Caco-2 (cell line): ENCODE data around the gene KIFBP. TPM values are rescaled to one million over a fixed set of nuclear protein-coding genes. Genes with fewer than 3 reads are reported as not detected.

Source experiments
- BruUV-seq: library from RNA; stranded (reverse); fragments of 400-500 nt; replicated peaks from 2 replicates; lab custom pipeline; 2021; lab: Mats Ljungman, UMichigan
- CTCF ChIA-PET: fragments of 300-600 bp; sonication (Branson Sonifier 250); formaldehyde crosslinking; loops from one replicate; lab custom pipeline; 2022; ENCODE audit warnings: antibody characterized with exemption; lab: Charles Lee
- POLR2A ChIA-PET: fragments of 300-600 bp; sonication (Branson Sonifier 250); formaldehyde crosslinking; loops from one replicate; lab custom pipeline; 2022; ENCODE audit warnings: antibody characterized with exemption; lab: Charles Lee
- DNase-seq, 2 experiments: peaks; one replicate each; pipeline versions ENCODE4 v3.0.0 to v3.0.0-alpha.2; 2020 to 2022
- H3K27me3 ChIP-seq: replicated peaks from 2 replicates; pipeline ENCODE4 v1.6.0; 2011; ENCODE audit warnings: low read length; ENCODE audit not compliant: control insufficient read depth, insufficient read depth
- H3K36me3 ChIP-seq: 2 replicates; pipeline ENCODE4 v1.5.1; 2011; ENCODE audit warnings: low read length; ENCODE audit not compliant: control insufficient read depth, insufficient read depth
- H3K4me1 ChIP-seq: fragments of 250-450 bp; sonication (Bioruptor Pico); 2 replicates; pipeline ENCODE4 v1.5.1; 2020; ENCODE audit warnings: mild to moderate bottlenecking
- H3K4me3 ChIP-seq: 2 replicates; pipeline ENCODE4 v1.5.1; 2011; ENCODE audit warnings: low read depth, mild to moderate bottlenecking, control low read depth, low read length
- H3K9me3 ChIP-seq: fragments of 250-450 bp; sonication (Bioruptor Pico); 2 replicates; pipeline ENCODE4 v1.5.1; 2020; ENCODE audit warnings: mild to moderate bottlenecking, moderate library complexity
- H3K27ac Mint-ChIP-seq: one replicate; pipeline ENCODE4 v1.8.0; 2022; ENCODE audit warnings: mixed read lengths; ENCODE audit not compliant: unreplicated experiment
- H3K27me3 Mint-ChIP-seq: one replicate; pipeline ENCODE4 v1.8.0; 2022; ENCODE audit warnings: mixed read lengths; ENCODE audit not compliant: insufficient read depth, unreplicated experiment
- H3K36me3 Mint-ChIP-seq: one replicate; pipeline ENCODE4 v1.8.0; 2022; ENCODE audit warnings: mild to moderate bottlenecking, mixed read lengths; ENCODE audit not compliant: insufficient read depth, unreplicated experiment
- H3K4me1 Mint-ChIP-seq: one replicate; pipeline ENCODE4 v1.8.0; 2022; ENCODE audit warnings: low read depth, mixed read lengths; ENCODE audit not compliant: unreplicated experiment
- H3K4me3 Mint-ChIP-seq: one replicate; pipeline ENCODE4 v1.8.0; 2022; ENCODE audit warnings: mild to moderate bottlenecking, moderate library complexity, mixed read lengths; ENCODE audit not compliant: unreplicated experiment
- H3K9me3 Mint-ChIP-seq: one replicate; pipeline ENCODE4 v1.8.0; 2022; ENCODE audit warnings: mixed read lengths; ENCODE audit not compliant: unreplicated experiment
- CTCF ChIP-seq, 2 experiments: fragments of 200-600 bp in 1 of 2; IDR thresholded peaks; 1 replicate in 1 of 2; 2 replicates in 1 of 2; pipeline versions ENCODE4 v1.5.1 to v1.8.0; 2011 to 2022; ENCODE audit warnings: antibody characterized with exemption in 1 of 2, control low read depth in 1 of 2, inconsistent platforms in 1 of 2, low read depth in 1 of 2, low read length in 1 of 2, mild to moderate bottlenecking in 1 of 2, moderate library complexity in 1 of 2; ENCODE audit not compliant: insufficient read depth in 1 of 2, severe bottlenecking in 1 of 2, unreplicated experiment in 1 of 2
- intact Hi-C: fragments of 100-400 bp; cut with micrococcal nuclease; formaldehyde crosslinking; loops from one replicate; pipeline ENCODE4 v1.10.0; 2022; ENCODE audit not compliant: unreplicated experiment
- total RNA-seq: library from RNA; stranded (reverse); gene quantifications from 2 replicates; pipeline ENCODE4 v1.2.3, GENCODE V29; 2022

Gene KIFBP
- total RNA-seq, 1 experiment from 2014 or later = 58.9 TPM

- Mint-ChIP-seq H3K4me3 (no peak overlapping the region), H3K27ac (no peak overlapping the region), H3K4me1 (no peaks in the 10 kb centered on the region), H3K9me3 (no peaks in the 10 kb centered on the region), H3K27me3 (peaks cover 5% of the 10 kb centered on the region), H3K36me3 (no peaks in the 10 kb centered on the region)
- DNase-seq = no peak
- Histone ChIP-seq H3K4me1 (peaks cover 6% of the 10 kb centered on the region; the same call in 1 of the 2 replicates), H3K4me3 (no peak overlapping the region), H3K9me3 (no peaks in the 10 kb centered on the region), H3K27me3 (no peaks in the 10 kb centered on the region), H3K36me3 (no peaks in the 10 kb centered on the region)
- no TSS peak for BruUV-seq
- intact Hi-C loops = loop anchor here (5.0 kb wide), 1 partner anchor 59 kb away; the partner anchor contains the start of gene VPS26A
- ChIA-PET POLR2A (no interaction called here), CTCF (no interaction called here)
- TF ChIP-seq CTCF (IDR thresholded peaks at IDR 0.05; ENCODE audit: insufficient read depth in 1 of 2, low read depth in 1 of 2, low read length in 1 of 2, severe bottlenecking in 1 of 2, unreplicated experiment in 1 of 2) = no peak
These were observed 74.3 kb downstream of the KIFBP start for GRCh38 chr10:69062901-69063300.

- Mint-ChIP-seq H3K36me3 (no peaks in the 10 kb centered on the region), H3K27ac (no peak overlapping the region), H3K4me3 (no peak overlapping the region), H3K9me3 (no peaks in the 10 kb centered on the region), H3K4me1 (no peaks in the 10 kb centered on the region), H3K27me3 (peaks cover 5% of the 10 kb centered on the region)
- peak; percentile 27 to 29 for TF ChIP-seq CTCF (IDR thresholded peaks at IDR 0.05; ENCODE audit: insufficient read depth in 1 of 2, low read depth in 1 of 2, low read length in 1 of 2, severe bottlenecking in 1 of 2, unreplicated experiment in 1 of 2)
- intact Hi-C loops = loop anchor here (5.0 kb wide), 1 partner anchor 57 kb away; the partner anchor contains the start of gene VPS26A
- no TSS peak for BruUV-seq
- DNase-seq = no peak
- Histone ChIP-seq H3K4me1 (peaks cover 6% of the 10 kb centered on the region; the same call in 1 of the 2 replicates), H3K36me3 (no peaks in the 10 kb centered on the region), H3K9me3 (no peaks in the 10 kb centered on the region), H3K27me3 (no peaks in the 10 kb centered on the region), H3K4me3 (no peak overlapping the region)
- CTCF ChIA-PET = interaction anchor here (0.6 kb wide), 1 partner anchor 11 kb away, joined by 3 read pairs; no protein-coding TSS in a partner anchor
- POLR2A ChIA-PET = no interaction called here
These were observed 76.2 kb downstream of the KIFBP start for GRCh38 chr10:69064762-69065328.

- Mint-ChIP-seq H3K27me3 (peaks cover 5% of the 10 kb centered on the region), H3K9me3 (no peaks in the 10 kb centered on the region), H3K27ac (no peak overlapping the region), H3K36me3 (no peaks in the 10 kb centered on the region), H3K4me3 (no peak overlapping the region), H3K4me1 (no peaks in the 10 kb centered on the region)
- Histone ChIP-seq H3K36me3 (no peaks in the 10 kb centered on the region), H3K27me3 (no peaks in the 10 kb centered on the region), H3K4me1 (peaks cover 6% of the 10 kb centered on the region; the same call in 1 of the 2 replicates), H3K9me3 (no peaks in the 10 kb centered on the region), H3K4me3 (no peak overlapping the region)
- intact Hi-C loops = no loop called here
- no peak for DNase-seq
- TF ChIP-seq CTCF (IDR thresholded peaks at IDR 0.05; ENCODE audit: insufficient read depth in 1 of 2, low read depth in 1 of 2, low read length in 1 of 2, severe bottlenecking in 1 of 2, unreplicated experiment in 1 of 2) = no peak
- BruUV-seq = no TSS peak
- POLR2A ChIA-PET = no interaction called here
- CTCF ChIA-PET = no interaction called here
These were observed 77.1 kb downstream of the KIFBP start for GRCh38 chr10:69065406-69066361.
